H1 (cell line): ENCODE results near the gene SENP1. TPM values are rescaled to one million over a fixed set of nuclear protein-coding genes. Genes with fewer than 3 reads are reported as not detected.
A peak's percentile ranks its signal among the peaks of the same experiment; 100 is the strongest.

Experiments used
- CTCF ChIA-PET: fragments of 300-600 bp; sonication (Branson Sonifier 250); formaldehyde crosslinking; loops from one replicate; lab custom pipeline; 2021; ENCODE audit not compliant: partially characterized antibody; lab: Charles Lee
- POLR2A ChIA-PET: fragments of 300-600 bp; sonication (Branson Sonifier 250); formaldehyde crosslinking; loops from one replicate; lab custom pipeline; 2021; ENCODE audit warnings: inconsistent platforms; ENCODE audit not compliant: partially characterized antibody; lab: Charles Lee
- DNase-seq, 2 experiments: peaks; one replicate each; pipeline versions ENCODE4 v3.0.0 to v3.0.0-alpha.2; 2010 to 2022; ENCODE audit warnings: low spot score in 2 of 2, low read depth in 1 of 2, mixed read lengths in 1 of 2
- FAIRE-seq: peaks from 2 replicates; lab custom pipeline; 2011; peaks lifted over from hg19 to GRCh38; lab: Jason Lieb, UNC
- H2AFZ ChIP-seq: 2 replicates; pipeline ENCODE4 v1.8.1; 2012; ENCODE audit warnings: low read length, inconsistent platforms
- H2AK5ac ChIP-seq: 2 replicates; pipeline ENCODE4 v1.6.1; 2013; ENCODE audit warnings: low read depth, low read length
- H2BK120ac ChIP-seq: replicated peaks from 2 replicates; pipeline ENCODE3; 2013; ENCODE audit warnings: low read depth, low read length, inconsistent platforms
- H2BK12ac ChIP-seq: 2 replicates; pipeline ENCODE4 v1.6.1; 2013; ENCODE audit warnings: low read depth, low read length
- H2BK15ac ChIP-seq: 2 replicates; pipeline ENCODE4 v1.6.1; 2013; ENCODE audit warnings: low read length
- H2BK20ac ChIP-seq: 2 replicates; pipeline ENCODE4 v1.6.1; 2013; ENCODE audit warnings: low read length
- H2BK5ac ChIP-seq: 2 replicates; pipeline ENCODE4 v1.6.1; 2013; ENCODE audit warnings: low read depth, low read length
- H3K14ac ChIP-seq: 2 replicates; pipeline ENCODE4 v1.6.1; 2013; ENCODE audit warnings: inconsistent platforms; ENCODE audit not compliant: insufficient read length
- H3K18ac ChIP-seq: 2 replicates; pipeline ENCODE4 v1.6.1; 2013; ENCODE audit warnings: low read length; ENCODE audit errors: extremely low read depth
- H3K23ac ChIP-seq: 2 replicates; pipeline ENCODE4 v1.6.1; 2013; ENCODE audit warnings: inconsistent platforms; ENCODE audit not compliant: insufficient read length
- H3K23me2 ChIP-seq: 2 replicates; pipeline ENCODE4 v1.6.1; 2013; ENCODE audit warnings: low read depth, low read length
- H3K27ac ChIP-seq: 2 replicates; pipeline ENCODE4 v1.6.1; 2011; ENCODE audit warnings: low read depth, low read length, inconsistent platforms
- H3K27me3 ChIP-seq, 4 experiments: replicated peaks in 1 of 4; 1 replicate in 1 of 4; 2 replicates in 3 of 4; pipeline versions ENCODE4 v1.6.1 to v1.8.1; 2011 to 2013; ENCODE audit warnings: low read length in 3 of 4, mild to moderate bottlenecking in 3 of 4, inconsistent platforms in 2 of 4, mixed read lengths in 2 of 4, moderate library complexity in 1 of 4; ENCODE audit not compliant: control insufficient read depth in 3 of 4, insufficient read depth in 3 of 4; ENCODE audit errors: extremely low read depth in 1 of 4
- H3K36me3 ChIP-seq, 4 experiments: 2 replicates each; pipeline versions ENCODE4 v1.6.1 to v1.8.1; 2011 to 2013; ENCODE audit warnings: mild to moderate bottlenecking in 4 of 4, low read length in 3 of 4, moderate library complexity in 2 of 4, control low read depth in 1 of 4, inconsistent platforms in 1 of 4; ENCODE audit not compliant: insufficient read depth in 4 of 4, control insufficient read depth in 2 of 4
- H3K4ac ChIP-seq: replicated peaks from 2 replicates; pipeline ENCODE3; 2013; ENCODE audit warnings: low read length, low read depth, mixed read lengths, inconsistent platforms; ENCODE audit not compliant: insufficient read length
- H3K4me1 ChIP-seq, 4 experiments: replicated peaks in 1 of 4; 1 replicate in 1 of 4; 2 replicates in 3 of 4; pipeline versions ENCODE4 v1.6.1 to v1.8.1; 2011 to 2013; ENCODE audit warnings: low read length in 3 of 4, inconsistent platforms in 2 of 4, mixed read lengths in 1 of 4; ENCODE audit not compliant: insufficient read depth in 4 of 4, control insufficient read depth in 3 of 4
- H3K4me2 ChIP-seq, 2 experiments: 2 replicates each; pipeline versions ENCODE4 v1.6.1 to v1.8.1; 2011 to 2013; ENCODE audit warnings: low read depth in 2 of 2, low read length in 2 of 2, control low read depth in 1 of 2, inconsistent platforms in 1 of 2, mild to moderate bottlenecking in 1 of 2; ENCODE audit not compliant: insufficient read depth in 1 of 2
- H3K4me3 ChIP-seq, 4 experiments: fragments of 200-600, 300-600 bp in 1 of 4; sonication (generic), shearing (Covaris generic), sonication (Bioruptor Twin) in 1 of 4; 2 replicates each; pipeline versions ENCODE4 v1.5.1 to v1.8.1; 2011 to 2016; ENCODE audit warnings: low read length in 4 of 4, low read depth in 3 of 4, control low read depth in 2 of 4, inconsistent platforms in 2 of 4, mild to moderate bottlenecking in 2 of 4, mixed read lengths in 1 of 4, moderate library complexity in 1 of 4; ENCODE audit not compliant: insufficient read depth in 2 of 4; ENCODE audit errors: extremely low read depth in 1 of 4
- H3K56ac ChIP-seq: replicated peaks from 2 replicates; pipeline ENCODE3; 2013; ENCODE audit warnings: low read depth, mild to moderate bottlenecking, mixed read lengths, low read length, inconsistent platforms; ENCODE audit not compliant: insufficient read length
- H3K79me1 ChIP-seq: 2 replicates; pipeline ENCODE4 v1.6.1; 2013; ENCODE audit warnings: low read depth, low read length, control low read depth
- H3K79me2 ChIP-seq, 2 experiments: 2 replicates each; pipeline versions ENCODE4 v1.6.1 to v1.8.1; 2012 to 2013; ENCODE audit warnings: low read length in 2 of 2, mild to moderate bottlenecking in 2 of 2, inconsistent platforms in 1 of 2; ENCODE audit not compliant: insufficient read depth in 2 of 2, control insufficient read depth in 1 of 2
- H3K9ac ChIP-seq, 4 experiments: replicated peaks in 1 of 4; 1 replicate in 1 of 4; 2 replicates in 3 of 4; pipeline versions ENCODE4 v1.6.1 to v1.8.1; 2011 to 2013; ENCODE audit warnings: low read depth in 3 of 4, low read length in 3 of 4, control low read depth in 2 of 4, mild to moderate bottlenecking in 2 of 4, moderate library complexity in 2 of 4, inconsistent platforms in 1 of 4; ENCODE audit errors: extremely low read depth in 1 of 4
- H3K9me3 ChIP-seq, 2 experiments: 2 replicates each; pipeline versions ENCODE4 v1.6.1 to v1.8.1; 2012 to 2013; ENCODE audit warnings: mild to moderate bottlenecking in 2 of 2, moderate library complexity in 2 of 2, control low read depth in 1 of 2, inconsistent platforms in 1 of 2, low read depth in 1 of 2, low read length in 1 of 2, mixed read lengths in 1 of 2; ENCODE audit not compliant: insufficient read depth in 2 of 2
- H4K20me1 ChIP-seq, 2 experiments: replicated peaks in 1 of 2; 2 replicates each; pipeline versions ENCODE3 to v1.8.1; 2011 to 2013; ENCODE audit warnings: inconsistent platforms in 2 of 2, low read length in 2 of 2, mild to moderate bottlenecking in 1 of 2; ENCODE audit not compliant: insufficient read depth in 2 of 2, control insufficient read depth in 1 of 2
- H4K5ac ChIP-seq: 2 replicates; pipeline ENCODE4 v1.6.1; 2013; ENCODE audit warnings: low read length, low read depth, mixed read lengths, inconsistent platforms; ENCODE audit not compliant: insufficient read length
- H4K8ac ChIP-seq: 2 replicates; pipeline ENCODE4 v1.8.0; 2013; ENCODE audit warnings: mild to moderate bottlenecking, moderate library complexity, low read length, inconsistent platforms; ENCODE audit not compliant: insufficient read depth; ENCODE audit errors: extremely low read depth
- H4K91ac ChIP-seq: replicated peaks from 2 replicates; pipeline ENCODE3; 2013; ENCODE audit warnings: low read length, mixed read lengths, inconsistent platforms; ENCODE audit not compliant: insufficient read length
- HDAC2 ChIP-seq, 2 experiments: fragments of 300-600 bp in 1 of 2; sonication (generic) in 1 of 2; IDR thresholded peaks; 2 replicates each; pipeline ENCODE4 v1.6.1; 2011 to 2012; ENCODE audit warnings: low read depth in 2 of 2, low read length in 2 of 2, mild to moderate bottlenecking in 2 of 2, moderate library complexity in 2 of 2, borderline replicate concordance in 1 of 2, inconsistent platforms in 1 of 2
- KDM1A ChIP-seq: fragments of 200-600, 300-600 bp; sonication (generic); IDR thresholded peaks from 2 replicates; pipeline ENCODE4 v1.7.1; 2016; ENCODE audit warnings: mild to moderate bottlenecking, low read length, borderline replicate concordance
- MAFK ChIP-seq: IDR thresholded peaks from 2 replicates; pipeline ENCODE4 v1.6.1; 2012; ENCODE audit warnings: low read depth, mild to moderate bottlenecking, improper control_type of control experiment, low read length
- RBBP5 ChIP-seq: IDR thresholded peaks from 2 replicates; pipeline ENCODE4 v1.7.1; 2012; ENCODE audit warnings: low read depth, mild to moderate bottlenecking, inconsistent platforms, low read length, moderate library complexity, borderline replicate concordance
- RXRA ChIP-seq: IDR thresholded peaks from 2 replicates; pipeline ENCODE4 v1.6.1; 2011; ENCODE audit warnings: low read depth, mild to moderate bottlenecking, low read length, moderate library complexity; ENCODE audit not compliant: insufficient read depth
- SAP30 ChIP-seq: fragments of 300-600 bp; sonication (generic); IDR thresholded peaks from 2 replicates; pipeline ENCODE4 v1.7.1; 2012; ENCODE audit warnings: low read length, moderate library complexity, mild to moderate bottlenecking, inconsistent platforms; ENCODE audit not compliant: insufficient read depth, insufficient replicate concordance
- SIRT6 ChIP-seq: IDR thresholded peaks from one replicate; pipeline ENCODE4 v1.7.1; 2012; ENCODE audit warnings: low read length, inconsistent platforms
- SP2 ChIP-seq: IDR thresholded peaks from 2 replicates; pipeline ENCODE4 v1.6.1; 2012; ENCODE audit warnings: mild to moderate bottlenecking, low read length, inconsistent platforms
- SP4 ChIP-seq: IDR thresholded peaks from 2 replicates; pipeline ENCODE4 v1.6.1; 2012; ENCODE audit warnings: low read length, inconsistent platforms
- TAF1 ChIP-seq: IDR thresholded peaks from 2 replicates; pipeline ENCODE4 v1.6.1; 2011; ENCODE audit warnings: mild to moderate bottlenecking, low read depth, low read length
- WGBS, 2 experiments: shearing (Covaris generic) in 1 of 2; methylation state at CpG; one replicate each; pipeline versions ENCODE4 v1.1.6 to v1.1.7; 2013 to 2015; ENCODE audit warnings: low lambda C conversion rate in 2 of 2, mixed read lengths in 2 of 2, inconsistent platforms in 1 of 2, low coverage in 1 of 2, missing lambda C conversion rate in 1 of 2; ENCODE audit not compliant: insufficient replicate concordance in 2 of 2, insufficient coverage in 1 of 2, insufficient read length in 1 of 2; ENCODE audit errors: extremely low coverage in 1 of 2, missing lambda C conversion rate in 1 of 2; 5-methylcytosine and 5-hydroxymethylcytosine counted together
- polyA plus RNA-seq, 7 experiments: library from polyadenylated mRNA; depleted of rRNA in 3 of 7; stranded (reverse) in 5 of 7; unstranded in 2 of 7; fragments of >200 nt in 5 of 7; fragments of 200-250 nt in 2 of 7; gene quantifications; 1 replicate in 5 of 7; 2 replicates in 1 of 7; 4 replicates in 1 of 7; pipeline versions ENCODE4 v1.2.1 to v1.2.3, GENCODE V29; 2011 to 2013; ENCODE audit warnings: missing spikeins in 2 of 7, mixed read lengths in 2 of 7
- total RNA-seq: library from RNA; stranded (reverse); fragmentation: NEBNext Ultra II Directional; extraction: Animal tissue kit (Norgen Biotek cat#: 25700); gene quantifications from 2 replicates; pipeline ENCODE4 v1.2.1, GENCODE V29; 2021

The SENP1 gene
- total and polyA plus RNA-seq, 2 of the 8 experiments (the other 6 are each of a cell fraction or from before 2014, with no cell fraction given) = 14.2 to 31.5 TPM

DNA sequence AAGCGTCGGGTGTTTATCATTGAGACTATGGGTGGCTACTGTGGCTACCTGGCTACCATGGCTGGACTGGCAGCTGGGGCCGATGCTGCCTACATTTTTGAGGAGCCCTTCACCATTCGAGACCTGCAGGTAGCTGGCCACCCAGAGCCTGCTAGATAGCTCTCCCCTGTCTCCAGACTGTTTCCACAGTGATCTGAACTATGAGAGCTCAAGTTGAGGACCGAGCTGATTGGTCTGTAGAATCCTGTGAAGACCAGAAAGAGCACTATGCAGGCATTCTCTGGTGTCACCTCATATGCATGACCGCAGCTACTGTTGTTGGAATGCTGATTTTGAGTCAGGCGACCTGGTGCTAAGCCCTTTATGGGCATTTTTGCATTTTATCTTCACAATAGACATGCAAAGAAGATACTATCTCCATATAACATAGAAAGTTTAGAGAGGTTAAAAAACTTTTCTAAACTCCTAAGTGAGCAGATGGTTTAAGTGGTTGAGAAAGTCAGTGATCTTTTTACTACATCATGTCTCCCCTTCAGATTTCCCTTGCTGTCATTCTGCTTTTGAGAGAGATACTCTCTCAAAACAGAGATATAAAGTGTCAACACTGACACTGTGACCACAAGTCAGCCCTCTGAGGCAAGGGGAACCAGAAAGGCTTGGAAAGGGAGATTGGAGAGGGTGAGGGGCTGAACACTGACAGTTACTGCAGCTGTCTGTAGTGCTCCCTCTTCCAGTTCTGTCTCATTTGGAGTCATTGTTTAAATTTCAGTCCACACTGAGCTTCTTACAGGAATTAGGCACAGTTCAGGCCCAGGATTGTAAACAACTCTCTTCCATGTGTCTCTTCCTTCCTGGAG lies 37.2 kb upstream of the SENP1 start:
- H3K79me1 ChIP-seq = no peaks in the 10 kb centered on the region
- 45% methylated on average over 7 of the region's 7 CpGs; no CpG with 5 or more reads in 1 of the 2 experiments for WGBS, 2 experiments
- no peaks in the 10 kb centered on the region for H4K20me1 ChIP-seq
- H3K4me3 ChIP-seq = peak overlapping the region in 1 of 4 experiments; percentile 34; a peak in 2 of 8 replicates
- H2BK12ac ChIP-seq = no peak overlapping the region
- H3K4me1 ChIP-seq = peaks cover 9 to 24% (median 18%) of the 10 kb centered on the region in 4 experiments
- H3K18ac ChIP-seq = peak overlapping the region; percentile 9; the same call in 1 of the 2 replicates
- FAIRE-seq = peak; percentile 73
- H3K56ac ChIP-seq = peak overlapping the region; percentile 20
- no peak overlapping the region for H3K23ac ChIP-seq
- peak overlapping the region; percentile 55 for H3K4ac ChIP-seq
- peak overlapping the region; percentile 57; the same call in 1 of the 2 replicates for H2AK5ac ChIP-seq
- ChIA-PET CTCF (interaction anchor here (0.6 to 2.8 kb wide), 9 partner anchors 13 to 541 kb away, joined by 3 to 13 read pairs (median 4); partner anchors contain the start of gene ASB8), POLR2A (interaction anchor here (0.5 to 3.4 kb wide), 9 partner anchors 9 to 101 kb away, joined by 3 to 16 read pairs (median 4); partner anchors contain the start of genes PFKM and SENP1)
- peak overlapping the region; percentile 95 for H2BK120ac ChIP-seq
- H3K9me3 ChIP-seq = no peaks in the 10 kb centered on the region
- H3K79me2 ChIP-seq = no peaks in the 10 kb centered on the region
- H2BK20ac ChIP-seq = no peak overlapping the region
- H3K4me2 ChIP-seq = peak overlapping the region; percentile 47 to 55
- H2BK15ac ChIP-seq = no peak overlapping the region
- no peak overlapping the region for H3K9ac ChIP-seq
- H4K91ac ChIP-seq = peak overlapping the region; percentile 20
- peak in 1 of 2 experiments; percentile 51 for DNase-seq
- H3K27me3 ChIP-seq = no peaks in the 10 kb centered on the region
- H4K5ac ChIP-seq = peak overlapping the region; percentile 78
- peak overlapping the region; percentile 89; the same call in 1 of the 2 replicates for H2BK5ac ChIP-seq
- H4K8ac ChIP-seq = peak overlapping the region; percentile 0; the same call in 1 of the 2 replicates
- H3K14ac ChIP-seq = no peak overlapping the region
- H3K23me2 ChIP-seq = no peaks in the 10 kb centered on the region
- peaks cover 16 to 69% (median 54%) of the 10 kb centered on the region in 4 experiments for H3K36me3 ChIP-seq
- no peak overlapping the region for H2AFZ ChIP-seq
- peak overlapping the region; percentile 56; the same call in 1 of the 2 replicates for H3K27ac ChIP-seq
- TF ChIP-seq SP4 (0 out of 2 replicates have a peak, but pooled peaks have one; percentile 25), SIRT6 (no peak), MAFK (no peak), RBBP5 (no peak), KDM1A (no peak), HDAC2 (IDR thresholded peaks at IDR 0.05; ENCODE audit: borderline replicate concordance in 1 of 2, low read depth in 2 of 2, low read length in 2 of 2) (peak in 1 of 2 experiments; percentile 38; a peak in 1 of 4 replicates), TAF1 (0 out of 2 replicates have a peak, but pooled peaks have one; percentile 20), SAP30 (peak; percentile 92), SP2 (no peak), RXRA (no peak)
